Esophagus mucosa (tissue), 1 donor: ENCODE results near the gene CYB5R2. TPM values are rescaled to one million over a fixed set of nuclear protein-coding genes. Genes with fewer than 3 reads are reported as not detected.

Experiments used
- ATAC-seq: fragments of 200-7000 bp; cut with Tn5 transposase; one replicate; pipeline ENCODE4 v1.9.1; 2020
- total RNA-seq: library from RNA; stranded (reverse); gene quantifications from one replicate; pipeline ENCODE4 v1.2.4, GENCODE V29; 2023
- donor health status: DM: yes; HTN: yes; CAD: no.

Gene CYB5R2
- total RNA-seq, 1 donor from 2014 or later = 24.0 TPM

DNA sequence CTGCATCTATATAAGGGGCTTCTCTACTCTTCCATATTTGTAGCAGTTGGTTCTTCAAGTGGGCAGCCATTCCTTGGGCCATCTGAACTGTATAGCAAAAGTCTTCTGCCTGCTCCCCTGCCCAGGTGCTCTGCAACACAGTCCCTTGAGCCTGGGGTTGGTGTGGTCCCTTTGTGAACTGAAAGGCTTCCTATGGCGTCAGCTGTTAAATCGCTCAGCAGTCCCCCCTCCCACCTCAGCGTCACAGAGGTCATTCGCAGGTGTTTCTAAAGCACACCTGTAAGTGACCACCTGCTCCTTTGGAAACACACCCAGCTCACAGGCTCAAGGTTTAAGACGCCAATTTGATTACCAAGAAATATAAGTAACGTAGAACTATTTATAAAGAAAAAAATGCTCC is 37.0 kb downstream of the CYB5R2 start:
- ATAC-seq = no peak

DNA sequence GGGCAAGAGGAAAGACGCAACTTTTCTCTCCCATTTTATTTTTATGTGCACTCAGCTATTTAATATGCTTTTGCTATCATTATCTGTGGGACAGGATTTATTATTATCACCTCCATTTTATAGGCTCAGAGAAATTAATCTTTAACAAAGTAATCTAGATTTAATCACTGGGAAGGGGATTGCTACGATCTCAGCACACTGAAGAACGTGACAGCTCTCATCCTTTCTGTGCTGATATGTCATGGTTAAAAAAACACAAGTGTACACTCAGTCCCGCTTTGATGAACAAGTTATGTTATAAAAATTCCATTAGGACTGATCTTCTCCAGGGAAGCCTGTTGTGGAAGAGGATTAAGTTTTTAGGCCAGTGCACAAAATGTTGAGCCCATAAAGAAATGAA is 37.6 kb downstream of the CYB5R2 start:
- no peak for ATAC-seq

DNA sequence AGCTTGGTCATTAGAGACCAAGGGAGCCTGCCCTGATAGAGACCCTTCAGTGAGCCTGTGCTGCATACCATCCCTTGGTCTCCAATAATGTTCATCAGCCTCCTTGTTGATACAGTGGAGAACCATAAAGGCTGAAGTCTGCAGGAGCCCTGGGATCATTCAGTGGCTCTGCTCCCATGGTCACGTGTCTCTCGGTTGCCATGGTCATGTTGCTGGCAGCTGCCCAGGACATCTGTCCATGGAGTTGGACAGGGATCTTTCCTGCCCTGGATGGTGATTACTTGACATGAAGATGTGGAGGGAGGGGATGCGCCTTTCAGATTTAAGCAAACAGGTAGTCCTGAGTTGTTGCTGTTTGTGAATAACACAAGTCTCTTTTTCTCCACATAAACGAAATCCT is 38.2 kb downstream of the CYB5R2 start:
- ATAC-seq = no peak

DNA sequence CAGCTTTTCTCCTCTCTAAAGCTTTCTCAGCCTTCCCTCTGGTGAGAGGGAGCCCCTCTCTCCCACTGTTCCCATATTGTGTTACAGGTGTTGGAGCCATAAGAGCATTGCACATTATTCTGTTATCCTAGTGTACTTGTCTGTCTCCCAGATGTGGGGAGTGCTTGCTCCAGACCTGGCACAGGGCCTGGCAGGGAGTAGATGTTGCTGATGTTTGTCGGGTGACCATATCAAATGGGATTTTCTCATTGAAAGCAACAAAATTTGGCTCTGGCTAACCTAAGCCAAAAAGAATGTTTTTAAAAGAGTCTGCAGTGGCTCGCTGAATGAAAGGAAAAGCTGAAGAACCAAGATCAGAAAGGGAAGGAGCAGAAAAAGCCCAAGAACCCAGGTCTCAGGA is 41.1 kb downstream of the CYB5R2 start:
- no peak for ATAC-seq

DNA sequence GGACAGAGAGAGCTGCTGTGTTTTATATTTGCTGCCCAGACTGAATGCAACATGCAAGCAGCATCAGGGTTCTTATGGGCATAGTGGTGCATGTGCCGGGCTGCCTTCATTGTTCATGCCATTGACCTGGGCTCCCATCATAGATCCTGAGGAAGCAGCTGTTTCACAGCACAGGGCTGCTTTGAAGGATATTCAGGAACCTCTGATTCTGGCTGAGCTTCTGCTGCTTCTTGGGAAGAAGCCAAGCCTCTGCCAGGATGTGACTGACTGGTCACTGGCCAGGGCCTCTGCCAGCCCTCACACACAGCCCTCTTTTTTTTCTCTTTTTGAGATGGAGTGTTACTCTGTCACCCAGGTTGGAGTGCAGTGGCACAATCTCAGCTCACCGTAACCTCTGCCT is 43.3 kb downstream of the CYB5R2 start:
- peak; percentile 26 for ATAC-seq

DNA sequence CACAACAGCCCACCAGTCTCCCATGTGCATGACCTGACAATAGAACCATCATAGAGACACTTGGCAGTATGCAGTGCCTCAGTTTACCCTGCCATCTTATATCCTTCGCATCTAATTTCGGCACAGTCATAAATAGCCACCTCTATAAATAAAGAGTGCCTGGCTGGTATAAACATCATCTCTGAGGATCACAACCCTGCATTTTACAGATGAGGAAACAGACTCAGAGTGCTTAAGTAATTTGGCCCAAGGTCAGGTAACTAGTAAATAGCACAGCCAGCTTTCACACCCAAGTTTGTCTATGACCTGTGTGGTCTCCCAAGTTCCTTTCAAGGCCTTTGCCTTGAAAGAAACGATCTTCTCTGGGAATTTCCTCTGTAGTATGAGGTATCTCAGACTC is 44.6 kb downstream of the CYB5R2 start:
- ATAC-seq = no peak

DNA sequence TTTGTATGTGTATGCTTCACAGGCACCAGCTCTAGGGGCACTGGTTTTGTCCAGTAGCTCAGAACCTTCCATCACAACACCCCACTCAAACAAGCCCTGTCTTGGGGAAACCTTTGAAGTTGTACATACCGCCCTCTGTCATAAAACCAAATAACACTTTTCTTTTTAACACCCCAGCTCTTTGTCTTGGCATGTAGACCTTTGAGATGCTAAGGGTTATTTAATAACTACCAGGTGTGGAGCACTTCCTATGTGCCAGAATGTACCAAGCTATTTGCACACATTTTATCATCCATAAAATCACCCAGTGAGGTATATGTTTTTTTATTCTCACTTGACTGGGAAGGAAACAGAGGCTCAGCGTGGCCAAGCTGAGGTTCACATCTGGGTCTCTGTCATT is 50.6 kb downstream of the CYB5R2 start:
- ATAC-seq = no peak

DNA sequence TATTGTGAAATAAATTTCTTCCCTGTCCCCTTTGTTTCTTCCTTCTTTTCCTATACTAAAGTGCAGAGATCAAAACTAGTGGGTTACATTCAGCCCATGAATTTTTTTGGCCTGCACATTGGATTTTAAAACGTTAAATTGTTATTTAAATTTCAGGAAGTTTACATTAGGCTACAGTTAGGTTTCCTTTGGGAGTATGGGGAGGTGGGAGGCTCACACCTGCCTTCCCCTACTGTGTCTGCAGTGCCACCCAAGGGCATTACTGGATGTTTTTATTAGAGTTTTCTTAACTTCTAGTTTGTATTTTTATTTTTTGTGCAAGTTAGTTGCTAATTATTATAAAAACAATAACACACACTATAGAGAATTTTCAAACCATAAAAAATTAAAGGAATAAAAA is 51.7 kb downstream of the CYB5R2 start:
- no peak for ATAC-seq

DNA sequence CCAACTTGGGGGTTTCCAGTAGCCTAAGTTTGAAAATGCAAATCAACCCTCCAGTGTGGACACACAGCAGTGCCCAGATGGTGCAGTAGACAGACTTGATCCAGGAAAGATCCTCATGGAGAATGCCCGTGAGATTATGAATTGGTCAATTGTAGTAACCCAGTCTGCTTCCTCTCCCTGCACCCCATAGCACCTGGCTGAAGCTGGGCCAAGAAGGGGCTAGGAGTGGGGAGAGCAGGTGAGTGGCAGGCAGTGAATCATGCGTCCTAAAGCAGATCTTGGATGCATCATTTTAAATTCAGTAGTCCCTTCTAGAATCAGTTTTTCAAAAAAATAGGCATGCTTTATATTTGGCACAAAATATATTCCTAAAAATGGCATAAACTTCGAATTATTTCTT is 52.2 kb downstream of the CYB5R2 start:
- ATAC-seq = no peak

DNA sequence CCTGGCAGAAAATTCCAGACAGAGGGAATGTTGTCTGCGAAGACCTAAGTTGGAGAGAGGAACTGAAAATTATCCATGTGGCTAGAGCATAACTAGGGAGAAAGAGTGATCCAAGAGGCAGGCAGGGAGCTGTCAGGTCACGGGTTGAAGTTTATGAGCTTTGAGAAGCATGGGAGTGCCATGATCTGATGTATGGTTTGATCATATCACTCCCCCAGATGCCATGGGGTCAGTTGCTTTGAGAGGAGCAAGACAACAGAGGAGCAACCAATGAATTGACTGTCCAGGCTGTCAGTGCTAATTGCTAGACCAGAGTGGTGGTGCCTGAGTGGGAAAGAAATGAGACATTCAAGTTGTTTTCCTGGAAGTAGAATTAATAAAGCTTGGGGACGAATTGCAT is 54.0 kb downstream of the CYB5R2 start:
- no peak for ATAC-seq

DNA sequence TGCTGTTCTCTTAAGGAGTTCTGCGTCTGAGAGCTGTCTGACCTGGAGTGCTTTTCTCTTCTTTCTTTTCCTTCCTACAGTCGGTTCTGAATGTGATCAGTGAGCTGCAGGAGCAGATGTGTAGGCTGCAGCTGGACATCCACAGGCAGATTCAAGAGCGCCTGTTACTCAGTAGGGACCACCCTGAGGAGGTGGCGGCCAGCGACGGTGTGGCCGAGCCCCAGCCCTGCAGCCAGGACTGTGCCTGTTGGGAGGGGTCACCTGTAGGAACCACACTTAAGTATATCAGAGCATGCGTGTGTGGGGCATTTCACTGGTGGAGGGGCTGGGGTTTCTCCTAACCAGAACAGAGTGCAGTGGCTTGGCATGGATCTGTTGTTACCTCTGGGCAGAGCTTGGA is 56.3 kb downstream of the CYB5R2 start:
- ATAC-seq = no peak

Other genes starting within 250 kb of the CYB5R2 start
- gene OLFML1, start 188.0 kb downstream of the CYB5R2 start, total RNA-seq = 0.92 TPM
- 33.4 TPM for gene PPFIBP2, start 159.5 kb downstream of the CYB5R2 start, total RNA-seq
- 0.44 TPM for gene OVCH2, start 33.0 kb upstream of the CYB5R2 start, total RNA-seq
- not detected for gene OR5P2, start 123.4 kb upstream of the CYB5R2 start, total RNA-seq
- not detected for gene OR5P3, start 157.3 kb upstream of the CYB5R2 start, total RNA-seq